Hepatocyte (in vitro differentiated cells): ENCODE data around the gene OSGIN1. TPM values are rescaled to one million over a fixed set of nuclear protein-coding genes. Genes with fewer than 3 reads are reported as not detected.

Experiments used
- DNase-seq: peaks from one replicate; pipeline ENCODE4 v3.0.0-alpha.2; 2016; ENCODE audit warnings: low spot score
- H2AFZ ChIP-seq: fragments of 200-600 bp; sonication (generic); 2 replicates; pipeline ENCODE4 v1.6.0; 2016; ENCODE audit warnings: antibody characterized with exemption, mild to moderate bottlenecking
- H3K27ac ChIP-seq: fragments of 200-600 bp; sonication (generic); 2 replicates; pipeline ENCODE4 v1.5.1; 2016; ENCODE audit warnings: mild to moderate bottlenecking
- H3K27me3 ChIP-seq: fragments of 200-600 bp; sonication (generic); 2 replicates; pipeline ENCODE4 v1.6.1; 2016
- H3K36me3 ChIP-seq: fragments of 200-600 bp; sonication (generic); replicated peaks from 2 replicates; pipeline ENCODE4 v1.5.1; 2016; ENCODE audit warnings: low read depth; ENCODE audit not compliant: insufficient read depth
- H3K4me1 ChIP-seq: fragments of 200-600 bp; sonication (generic); 2 replicates; pipeline ENCODE4 v1.5.1; 2016; ENCODE audit warnings: mild to moderate bottlenecking, moderate library complexity; ENCODE audit not compliant: insufficient read depth
- H3K4me2 ChIP-seq: fragments of 200-600 bp; sonication (generic); 2 replicates; pipeline ENCODE4 v1.6.0; 2016
- H3K4me3 ChIP-seq: fragments of 200-600 bp; sonication (generic); 2 replicates; pipeline ENCODE4 v1.5.1; 2016; ENCODE audit warnings: mild to moderate bottlenecking
- H3K79me2 ChIP-seq: fragments of 200-600 bp; sonication (generic); 2 replicates; pipeline ENCODE4 v1.6.0; 2017; ENCODE audit warnings: mild to moderate bottlenecking
- H3K9me2 ChIP-seq: fragments of 200-600 bp; sonication (generic); replicated peaks from 2 replicates; pipeline ENCODE4 v1.6.0; 2017; ENCODE audit warnings: mild to moderate bottlenecking; ENCODE audit not compliant: insufficient read depth
- H3K9me3 ChIP-seq: fragments of 200-600 bp; sonication (generic); 2 replicates; pipeline ENCODE4 v1.5.1; 2016; ENCODE audit warnings: low read depth, mild to moderate bottlenecking
- H4K20me1 ChIP-seq: fragments of 200-600 bp; sonication (generic); 2 replicates; pipeline ENCODE4 v1.6.0; 2016; ENCODE audit warnings: mild to moderate bottlenecking; ENCODE audit not compliant: insufficient read depth, poor library complexity, severe bottlenecking
- EZH2 ChIP-seq: fragments of 200-600 bp; sonication (generic); IDR thresholded peaks from 2 replicates; pipeline ENCODE4 v1.6.1; 2016; ENCODE audit warnings: antibody characterized with exemption, mild to moderate bottlenecking, borderline replicate concordance
- EZH2phosphoT487 ChIP-seq: fragments of 200-600 bp; sonication (generic); IDR thresholded peaks from one replicate; pipeline ENCODE4 v1.6.1; 2018; ENCODE audit warnings: antibody characterized with exemption, mild to moderate bottlenecking, low read depth, moderate library complexity; ENCODE audit not compliant: unreplicated experiment, severe bottlenecking
- WGBS: methylation state at CpG from one replicate; pipeline ENCODE4 v1.1.6; 2016; ENCODE audit warnings: low lambda C conversion rate; ENCODE audit errors: missing lambda C conversion rate; 5-methylcytosine and 5-hydroxymethylcytosine counted together
- polyA plus RNA-seq: library from polyadenylated mRNA; unstranded; fragments of >200 nt; fragmentation: Nextera tagmentation; extraction: Ambion mirVana; gene quantifications from 2 replicates; pipeline ENCODE4 v1.2.1, GENCODE V29; 2016
- total RNA-seq: library from RNA; depleted of rRNA; stranded (reverse); fragments of >200 nt; gene quantifications from 2 replicates; pipeline ENCODE4 v1.2.3, GENCODE V29; 2014
- TF ChIP-seq, protein P1 (sequence below): fragments of 200-600 bp; sonication (generic); IDR thresholded peaks from 2 replicates; pipeline ENCODE4 v1.5.1; 2016; ENCODE audit warnings: antibody characterized with exemption, mild to moderate bottlenecking; ENCODE audit not compliant: poor library complexity

The OSGIN1 gene
- total and polyA plus RNA-seq, 2 experiments from 2014 or later: 1.9 to 10.0 TPM

DNA sequence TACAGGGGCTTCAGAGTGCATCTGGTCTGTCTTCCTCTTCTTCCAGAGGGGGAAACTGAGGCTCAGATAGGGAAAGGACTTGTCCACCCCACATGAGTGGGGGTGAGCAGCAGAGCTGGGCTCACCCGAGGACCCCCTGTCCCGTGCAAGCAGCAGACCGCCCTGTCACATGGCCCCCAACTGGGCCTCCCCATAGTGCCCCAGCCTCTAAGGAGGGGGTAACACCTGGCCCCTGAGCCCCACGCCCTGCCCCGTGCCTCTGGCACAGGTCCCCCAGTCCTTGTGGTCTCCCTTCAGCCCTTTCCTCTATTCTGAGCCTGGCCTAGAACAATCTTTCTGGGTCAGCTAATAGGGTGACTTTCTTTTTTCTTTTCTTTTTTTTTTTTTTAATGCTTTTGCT, 8.6 kb downstream of the OSGIN1 start:
- Histone ChIP-seq H3K4me3 (no peak overlapping the region), H3K79me2 (no peaks in the 10 kb centered on the region), H3K27ac (no peak overlapping the region), H3K9me2 (no peaks in the 10 kb centered on the region), H3K4me1 (no peaks in the 10 kb centered on the region), H3K4me2 (no peak overlapping the region), H3K36me3 (no peaks in the 10 kb centered on the region), H3K27me3 (no peaks in the 10 kb centered on the region), H4K20me1 (no peaks in the 10 kb centered on the region), H3K9me3 (no peaks in the 10 kb centered on the region), H2AFZ (no peak overlapping the region)
- no peak for DNase-seq
- TF ChIP-seq, protein P1, sequence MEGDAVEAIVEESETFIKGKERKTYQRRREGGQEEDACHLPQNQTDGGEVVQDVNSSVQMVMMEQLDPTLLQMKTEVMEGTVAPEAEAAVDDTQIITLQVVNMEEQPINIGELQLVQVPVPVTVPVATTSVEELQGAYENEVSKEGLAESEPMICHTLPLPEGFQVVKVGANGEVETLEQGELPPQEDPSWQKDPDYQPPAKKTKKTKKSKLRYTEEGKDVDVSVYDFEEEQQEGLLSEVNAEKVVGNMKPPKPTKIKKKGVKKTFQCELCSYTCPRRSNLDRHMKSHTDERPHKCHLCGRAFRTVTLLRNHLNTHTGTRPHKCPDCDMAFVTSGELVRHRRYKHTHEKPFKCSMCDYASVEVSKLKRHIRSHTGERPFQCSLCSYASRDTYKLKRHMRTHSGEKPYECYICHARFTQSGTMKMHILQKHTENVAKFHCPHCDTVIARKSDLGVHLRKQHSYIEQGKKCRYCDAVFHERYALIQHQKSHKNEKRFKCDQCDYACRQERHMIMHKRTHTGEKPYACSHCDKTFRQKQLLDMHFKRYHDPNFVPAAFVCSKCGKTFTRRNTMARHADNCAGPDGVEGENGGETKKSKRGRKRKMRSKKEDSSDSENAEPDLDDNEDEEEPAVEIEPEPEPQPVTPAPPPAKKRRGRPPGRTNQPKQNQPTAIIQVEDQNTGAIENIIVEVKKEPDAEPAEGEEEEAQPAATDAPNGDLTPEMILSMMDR: no peak
- TF ChIP-seq EZH2phosphoT487: no peak
- no peak for TF ChIP-seq EZH2
- WGBS: 90% methylated on average over 5 of the region's 5 CpGs

DNA sequence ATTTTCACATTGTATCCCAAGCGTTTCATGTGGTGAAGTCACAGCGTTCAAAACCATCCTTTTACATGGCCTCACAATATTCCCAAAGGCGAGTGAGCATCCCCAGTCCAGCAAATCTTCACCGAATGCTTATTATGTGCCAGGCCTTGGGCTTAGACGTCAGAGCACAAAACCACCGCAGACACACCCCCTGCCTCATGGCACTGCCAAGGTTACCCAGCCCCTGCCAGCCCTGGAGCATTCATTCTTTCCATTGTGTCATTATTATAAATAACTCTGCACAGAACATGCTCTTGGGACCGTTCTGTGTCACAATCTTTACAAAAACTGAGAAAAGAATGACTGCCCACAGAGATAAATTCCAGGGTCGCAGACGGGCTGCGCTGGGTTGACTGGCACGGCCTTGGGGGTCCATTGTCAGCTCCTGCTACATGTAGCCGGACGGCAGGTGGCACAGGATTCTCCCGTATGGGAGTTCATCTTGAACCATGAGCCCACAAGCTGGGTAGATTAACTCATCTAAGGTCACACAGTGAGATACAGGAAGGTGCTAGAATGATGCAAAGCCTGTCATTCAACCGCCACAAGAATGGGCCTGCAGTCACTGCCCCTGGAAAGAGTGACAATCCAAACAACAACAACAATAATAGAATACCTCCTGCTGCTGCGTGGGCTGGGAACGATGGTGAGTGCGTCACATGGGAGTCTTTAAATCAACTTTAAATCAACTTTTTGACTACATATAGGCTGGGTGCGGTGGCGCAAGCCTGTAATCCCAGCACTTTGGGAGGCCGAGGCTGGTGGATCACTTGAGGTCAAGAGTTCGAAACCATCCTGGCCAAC, 10.5 kb downstream of the OSGIN1 start:
- DNase-seq: no peak
- TF ChIP-seq EZH2 (no peak), EZH2phosphoT487 (no peak)
- TF ChIP-seq, protein P1: no peak
- WGBS: 89% methylated on average over 22 of the region's 22 CpGs
- Histone ChIP-seq H3K27me3 (no peaks in the 10 kb centered on the region), H3K9me3 (no peaks in the 10 kb centered on the region), H3K36me3 (no peaks in the 10 kb centered on the region), H3K4me2 (no peak overlapping the region), H3K4me3 (no peak overlapping the region), H3K27ac (no peak overlapping the region), H2AFZ (no peak overlapping the region), H3K9me2 (no peaks in the 10 kb centered on the region), H3K79me2 (no peaks in the 10 kb centered on the region), H3K4me1 (no peaks in the 10 kb centered on the region), H4K20me1 (no peaks in the 10 kb centered on the region)

DNA sequence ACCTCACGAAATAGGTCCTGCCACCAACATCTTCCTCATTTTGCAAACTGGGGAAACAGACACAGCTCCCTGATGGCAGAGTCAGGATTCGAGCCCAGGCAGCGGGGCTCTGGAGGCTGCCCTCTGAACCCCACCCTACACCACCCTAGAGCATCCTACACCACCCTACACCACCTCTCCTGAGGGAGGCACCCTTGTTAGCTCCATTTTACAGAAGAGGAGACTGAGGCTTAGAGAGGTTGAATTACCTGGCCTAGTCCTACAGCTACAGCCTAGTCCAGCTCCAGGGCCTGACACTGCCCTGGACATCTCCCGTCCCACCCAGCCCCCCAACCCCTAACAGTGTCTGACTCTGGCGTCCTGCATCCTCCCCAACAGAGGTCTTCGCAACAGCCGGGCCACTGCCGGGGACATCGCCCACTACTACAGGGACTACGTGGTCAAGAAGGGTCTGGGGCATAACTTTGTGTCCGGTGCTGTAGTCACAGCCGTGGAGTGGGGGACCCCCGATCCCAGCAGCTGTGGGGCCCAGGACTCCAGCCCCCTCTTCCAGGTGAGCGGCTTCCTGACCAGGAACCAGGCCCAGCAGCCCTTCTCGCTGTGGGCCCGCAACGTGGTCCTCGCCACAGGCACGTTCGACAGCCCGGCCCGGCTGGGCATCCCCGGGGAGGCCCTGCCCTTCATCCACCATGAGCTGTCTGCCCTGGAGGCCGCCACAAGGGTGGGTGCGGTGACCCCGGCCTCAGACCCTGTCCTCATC, 11.8 kb downstream of the OSGIN1 start:
- Histone ChIP-seq H3K9me3 (no peaks in the 10 kb centered on the region), H4K20me1 (no peaks in the 10 kb centered on the region), H3K79me2 (no peaks in the 10 kb centered on the region), H3K4me3 (no peak overlapping the region), H3K9me2 (no peaks in the 10 kb centered on the region), H3K27me3 (peaks cover 10% of the 10 kb centered on the region), H3K27ac (no peak overlapping the region), H3K4me1 (no peaks in the 10 kb centered on the region), H3K4me2 (no peak overlapping the region), H2AFZ (no peak overlapping the region), H3K36me3 (no peaks in the 10 kb centered on the region)
- TF ChIP-seq, protein P1: no peak
- 94% methylated on average over 21 of the region's 26 CpGs for WGBS
- no peak for DNase-seq
